Nephron progenitor cell (in vitro differentiated cells): Measurements from ENCODE around the gene ZFP91.

ENCODE experiments used
- DNase-seq: peaks from one replicate; pipeline ENCODE4 v3.0.0; 2021
- H3K27ac Mint-ChIP-seq: 2 replicates; pipeline ENCODE4 v1.8.0; 2021; ENCODE audit warnings: mild to moderate bottlenecking, moderate library complexity, mixed read lengths
- H3K27me3 Mint-ChIP-seq: 2 replicates; pipeline ENCODE4 v1.8.0; 2021; ENCODE audit warnings: mild to moderate bottlenecking, low read depth, mixed read lengths; ENCODE audit not compliant: poor library complexity
- H3K36me3 Mint-ChIP-seq: 2 replicates; pipeline ENCODE4 v1.8.0; 2021; ENCODE audit warnings: low read depth, mixed read lengths
- H3K4me1 Mint-ChIP-seq: 2 replicates; pipeline ENCODE4 v1.8.0; 2021; ENCODE audit warnings: mixed read lengths
- H3K4me3 Mint-ChIP-seq: 2 replicates; pipeline ENCODE4 v1.8.0; 2021; ENCODE audit warnings: mild to moderate bottlenecking, moderate library complexity, mixed read lengths
- H3K9me3 Mint-ChIP-seq: 2 replicates; pipeline ENCODE4 v1.8.0; 2021; ENCODE audit warnings: mild to moderate bottlenecking, moderate library complexity, mixed read lengths
- CTCF ChIP-seq: fragments of 200-600 bp; sonication (generic); IDR thresholded peaks from 2 replicates; pipeline ENCODE4 v1.5.0; 2021; ENCODE audit warnings: antibody characterized with exemption

ZFP91 gene

GRCh38 chr11:58579192-58580129 is 598 bp downstream of the ZFP91 start:
- peak overlapping the region; percentile 97 for H3K4me3 Mint-ChIP-seq
- no peaks in the 10 kb centered on the region for H3K36me3 Mint-ChIP-seq
- peak overlapping the region; percentile 99 for H3K27ac Mint-ChIP-seq
- H3K9me3 Mint-ChIP-seq: no peaks in the 10 kb centered on the region
- TF ChIP-seq CTCF: peak; percentile 62
- H3K4me1 Mint-ChIP-seq: peaks cover 66% of the 10 kb centered on the region
- peaks cover 5% of the 10 kb centered on the region for H3K27me3 Mint-ChIP-seq
- DNase-seq: peak; percentile 84

- H3K9me3 Mint-ChIP-seq: no peaks in the 10 kb centered on the region
- peaks cover 63% of the 10 kb centered on the region for H3K4me1 Mint-ChIP-seq
- H3K27me3 Mint-ChIP-seq: peaks cover 3% of the 10 kb centered on the region
- no peak for TF ChIP-seq CTCF
- peak overlapping the region; percentile 99 for H3K27ac Mint-ChIP-seq
- no peak for DNase-seq
- H3K4me3 Mint-ChIP-seq: peak overlapping the region; percentile 97
- H3K36me3 Mint-ChIP-seq: no peaks in the 10 kb centered on the region
Measured at GRCh38 chr11:58580311-58580710, 1.4 kb downstream of the ZFP91 start.

- no peak overlapping the region for H3K27ac Mint-ChIP-seq
- H3K4me1 Mint-ChIP-seq: peaks cover 44% of the 10 kb centered on the region
- no peak for TF ChIP-seq CTCF
- no peak for DNase-seq
- no peak overlapping the region for H3K4me3 Mint-ChIP-seq
- no peaks in the 10 kb centered on the region for H3K36me3 Mint-ChIP-seq
- H3K27me3 Mint-ChIP-seq: peaks cover 2% of the 10 kb centered on the region
- no peaks in the 10 kb centered on the region for H3K9me3 Mint-ChIP-seq
Measured at GRCh38 chr11:58582437-58582836, 3.6 kb downstream of the ZFP91 start.

GRCh38 chr11:58586998-58587397 is 8.1 kb downstream of the ZFP91 start:
- no peaks in the 10 kb centered on the region for H3K9me3 Mint-ChIP-seq
- H3K27ac Mint-ChIP-seq: no peak overlapping the region
- H3K4me3 Mint-ChIP-seq: no peak overlapping the region
- H3K4me1 Mint-ChIP-seq: peaks cover 18% of the 10 kb centered on the region
- no peak for DNase-seq
- no peak for TF ChIP-seq CTCF
- H3K27me3 Mint-ChIP-seq: no peaks in the 10 kb centered on the region
- peaks cover 10% of the 10 kb centered on the region for H3K36me3 Mint-ChIP-seq

GRCh38 chr11:58591659-58592058 is 12.8 kb downstream of the ZFP91 start:
- Mint-ChIP-seq H3K4me3 (no peak overlapping the region), H3K27me3 (no peaks in the 10 kb centered on the region), H3K4me1 (peaks cover 16% of the 10 kb centered on the region), H3K36me3 (peaks cover 39% of the 10 kb centered on the region), H3K9me3 (no peaks in the 10 kb centered on the region), H3K27ac (no peak overlapping the region)
- DNase-seq: no peak
- TF ChIP-seq CTCF: no peak
